Adipocyte (in vitro differentiated cells): ENCODE results near the gene GGCX.
A peak's percentile ranks its signal among the peaks of the same experiment; 100 is the strongest.

ENCODE experiments used
- DNase-seq: peaks from one replicate; pipeline ENCODE4 v3.0.0-alpha.2; 2015; ENCODE audit warnings: low read depth
- H3K27me3 ChIP-seq: replicated peaks from 2 replicates; pipeline ENCODE4 v1.7.0; 2013; ENCODE audit warnings: mild to moderate bottlenecking, low read length, moderate library complexity; ENCODE audit not compliant: control insufficient read depth, insufficient read depth
- H3K36me3 ChIP-seq: 2 replicates; pipeline ENCODE4 v1.7.0; 2013; ENCODE audit warnings: low read length, mild to moderate bottlenecking, moderate library complexity; ENCODE audit not compliant: control insufficient read depth, insufficient read depth, severe bottlenecking
- H3K4me1 ChIP-seq: 2 replicates; pipeline ENCODE4 v1.7.0; 2013; ENCODE audit warnings: mild to moderate bottlenecking, low read length, moderate library complexity; ENCODE audit not compliant: control insufficient read depth, insufficient read depth
- H3K4me3 ChIP-seq: 2 replicates; pipeline ENCODE4 v1.7.0; 2013; ENCODE audit warnings: mild to moderate bottlenecking, low read length, moderate library complexity
- H3K9ac ChIP-seq: 2 replicates; pipeline ENCODE4 v1.7.0; 2013; ENCODE audit warnings: mild to moderate bottlenecking, low read length, moderate library complexity
- H3K9me3 ChIP-seq: 2 replicates; pipeline ENCODE4 v1.7.0; 2013; ENCODE audit warnings: mild to moderate bottlenecking, low read length, moderate library complexity; ENCODE audit not compliant: control insufficient read depth

Gene GGCX

GRCh38 chr2:85537600-85538506 is 23.4 kb downstream of the GGCX start:
- Histone ChIP-seq H3K36me3 (peaks cover 23% of the 10 kb centered on the region), H3K4me1 (peaks cover 36% of the 10 kb centered on the region), H3K9ac (peak overlapping the region; percentile 99), H3K4me3 (peak overlapping the region; percentile 98), H3K27me3 (no peaks in the 10 kb centered on the region), H3K9me3 (no peaks in the 10 kb centered on the region)
- DNase-seq, result peak; percentile 54

GRCh38 chr2:85536479-85536878 is 24.8 kb downstream of the GGCX start:
- H3K9ac ChIP-seq, result peak overlapping the region; percentile 99
- H3K4me3 ChIP-seq, result peak overlapping the region; percentile 98
- no peaks in the 10 kb centered on the region for H3K27me3 ChIP-seq
- no peaks in the 10 kb centered on the region for H3K9me3 ChIP-seq
- H3K4me1 ChIP-seq, result peaks cover 23% of the 10 kb centered on the region
- peaks cover 10% of the 10 kb centered on the region for H3K36me3 ChIP-seq
- DNase-seq, result peak; percentile 47

GRCh38 chr2:85534881-85535280 is 26.4 kb downstream of the GGCX start:
- no peak for DNase-seq
- no peaks in the 10 kb centered on the region for H3K27me3 ChIP-seq
- no peaks in the 10 kb centered on the region for H3K9me3 ChIP-seq
- no peak overlapping the region for H3K9ac ChIP-seq
- no peaks in the 10 kb centered on the region for H3K36me3 ChIP-seq
- peaks cover 14% of the 10 kb centered on the region for H3K4me1 ChIP-seq
- H3K4me3 ChIP-seq, result no peak overlapping the region

- no peak for DNase-seq
- Histone ChIP-seq H3K9me3 (no peaks in the 10 kb centered on the region), H3K27me3 (no peaks in the 10 kb centered on the region), H3K36me3 (no peaks in the 10 kb centered on the region), H3K9ac (no peak overlapping the region), H3K4me1 (peaks cover 14% of the 10 kb centered on the region), H3K4me3 (no peak overlapping the region)
Measured at GRCh38 chr2:85534099-85534498, 27.2 kb downstream of the GGCX start.

GRCh38 chr2:85531589-85531988 is 29.7 kb downstream of the GGCX start:
- no peak for DNase-seq
- no peaks in the 10 kb centered on the region for H3K27me3 ChIP-seq
- peaks cover 2% of the 10 kb centered on the region for H3K4me1 ChIP-seq
- H3K9ac ChIP-seq, result no peak overlapping the region
- H3K4me3 ChIP-seq, result no peak overlapping the region
- H3K9me3 ChIP-seq, result no peaks in the 10 kb centered on the region
- H3K36me3 ChIP-seq, result no peaks in the 10 kb centered on the region

GRCh38 chr2:85529809-85530208 is 31.5 kb downstream of the GGCX start:
- no peak for DNase-seq
- H3K4me3 ChIP-seq, result no peak overlapping the region
- no peaks in the 10 kb centered on the region for H3K36me3 ChIP-seq
- no peaks in the 10 kb centered on the region for H3K4me1 ChIP-seq
- H3K27me3 ChIP-seq, result no peaks in the 10 kb centered on the region
- H3K9me3 ChIP-seq, result no peaks in the 10 kb centered on the region
- H3K9ac ChIP-seq, result no peak overlapping the region

GRCh38 chr2:85528355-85528754 is 32.9 kb downstream of the GGCX start:
- no peaks in the 10 kb centered on the region for H3K27me3 ChIP-seq
- no peak overlapping the region for H3K9ac ChIP-seq
- no peaks in the 10 kb centered on the region for H3K36me3 ChIP-seq
- H3K4me3 ChIP-seq, result no peak overlapping the region
- no peak for DNase-seq
- peaks cover 4% of the 10 kb centered on the region for H3K4me1 ChIP-seq
- H3K9me3 ChIP-seq, result no peaks in the 10 kb centered on the region

GRCh38 chr2:85527787-85528186 is 33.5 kb downstream of the GGCX start:
- Histone ChIP-seq H3K4me1 (peaks cover 4% of the 10 kb centered on the region), H3K4me3 (no peak overlapping the region)
- no peak for DNase-seq

GRCh38 chr2:85525567-85525966 is 35.7 kb downstream of the GGCX start:
- Histone ChIP-seq H3K27me3 (no peaks in the 10 kb centered on the region), H3K4me3 (no peak overlapping the region), H3K36me3 (no peaks in the 10 kb centered on the region), H3K9me3 (no peaks in the 10 kb centered on the region), H3K9ac (no peak overlapping the region), H3K4me1 (peaks cover 4% of the 10 kb centered on the region)
- DNase-seq, result no peak

More at GRCh38 chr2:85527787-85528186, 33.5 kb downstream of the GGCX start:
- H3K9ac ChIP-seq, result no peak overlapping the region
- no peaks in the 10 kb centered on the region for H3K36me3 ChIP-seq
- H3K27me3 ChIP-seq, result no peaks in the 10 kb centered on the region
- H3K9me3 ChIP-seq, result no peaks in the 10 kb centered on the region

GRCh38 chr2:85525029-85525428 is 36.3 kb downstream of the GGCX start:
- Histone ChIP-seq H3K9me3 (no peaks in the 10 kb centered on the region), H3K9ac (no peak overlapping the region), H3K4me1 (peaks cover 4% of the 10 kb centered on the region), H3K36me3 (no peaks in the 10 kb centered on the region), H3K4me3 (no peak overlapping the region), H3K27me3 (no peaks in the 10 kb centered on the region)
- DNase-seq, result no peak

- H3K36me3 ChIP-seq, result no peaks in the 10 kb centered on the region
- DNase-seq, result peak; percentile 56
- H3K4me3 ChIP-seq, result no peak overlapping the region
Measured at GRCh38 chr2:85524336-85524908, 36.9 kb downstream of the GGCX start.

More at GRCh38 chr2:85524336-85524908, 36.9 kb downstream of the GGCX start:
- peaks cover 4% of the 10 kb centered on the region for H3K4me1 ChIP-seq
- no peaks in the 10 kb centered on the region for H3K9me3 ChIP-seq
- no peak overlapping the region for H3K9ac ChIP-seq
- H3K27me3 ChIP-seq, result no peaks in the 10 kb centered on the region
